Measurements from ENCODE around the gene STT3B.
"Not testable (repeated sequence)": the region's sequence is repeated elsewhere in the genome, so short reads cannot be mapped to it uniquely, and the experiment has no call there.

The STT3B gene

DNA sequence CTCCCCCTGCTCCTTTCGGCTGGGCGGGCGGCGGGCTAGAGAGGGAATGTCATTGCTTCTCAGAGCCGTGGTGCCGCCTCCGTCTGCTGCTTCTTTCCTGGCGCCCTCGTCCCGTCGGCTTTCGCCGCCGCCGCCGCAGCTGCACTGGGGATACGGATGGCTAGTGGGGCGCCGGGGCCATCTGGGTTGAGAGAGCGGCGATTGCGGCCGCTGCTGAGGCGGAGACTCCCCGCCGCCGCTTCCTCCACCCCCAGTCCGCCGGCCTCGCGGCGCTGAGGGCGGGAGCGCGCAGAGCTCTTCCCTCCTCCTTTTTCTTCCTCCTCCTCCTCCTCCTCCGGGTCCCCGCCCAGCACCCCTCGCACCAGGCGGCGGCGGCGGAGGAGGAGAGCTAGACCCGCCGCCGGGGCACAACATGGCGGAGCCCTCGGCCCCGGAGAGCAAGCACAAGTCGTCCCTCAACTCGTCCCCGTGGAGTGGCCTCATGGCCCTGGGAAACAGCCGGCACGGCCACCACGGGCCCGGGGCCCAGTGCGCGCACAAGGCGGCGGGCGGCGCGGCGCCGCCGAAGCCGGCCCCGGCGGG, at the start of gene STT3B:
Gene STT3B, plus strand, starts transcription at position 339 of the 582 bp plus-strand sequence. Its CDS starts 74 bp downstream, at position 413.
- DNase-seq (ENCODE audit: low spot score): peak; percentile 84

DNA sequence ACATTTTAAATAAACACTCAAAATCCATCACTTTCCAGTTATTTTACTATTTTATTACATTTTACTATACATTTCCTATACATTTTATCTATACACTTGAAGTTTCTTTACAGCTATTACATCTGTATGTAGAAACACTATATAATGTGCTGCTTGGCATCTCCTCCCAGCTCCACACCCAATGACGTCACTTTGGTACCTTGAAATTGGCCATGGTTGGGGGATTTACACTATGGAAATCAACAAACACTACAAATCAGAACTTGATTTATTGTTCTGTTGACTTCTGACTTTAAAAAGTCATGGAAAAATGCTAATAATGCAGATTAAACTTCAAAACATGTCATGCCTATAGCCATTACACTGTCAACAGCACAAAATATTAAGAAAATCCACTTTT, 48.9 kb upstream of the STT3B start:
- DNase-seq (ENCODE audit: low spot score): no peak

DNA sequence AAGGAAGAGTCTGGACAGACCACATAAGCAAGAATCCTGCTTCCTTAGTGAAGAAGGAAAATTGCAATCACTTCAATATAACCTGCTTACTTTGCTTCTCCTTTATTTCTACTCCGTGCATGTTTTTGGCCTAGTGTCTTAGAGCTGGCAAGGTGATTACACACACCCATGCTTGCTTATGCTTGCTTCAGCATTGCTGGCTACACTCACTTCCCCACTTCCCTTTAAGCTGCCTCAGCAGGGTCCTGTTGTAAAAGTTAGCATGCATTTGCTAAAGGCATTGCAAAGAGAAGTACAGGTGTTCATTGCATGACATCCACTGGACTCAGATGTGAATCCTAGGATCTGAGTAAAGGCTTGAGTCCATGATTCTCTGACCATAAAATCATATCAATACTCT, 47.5 kb upstream of the STT3B start:
- DNase-seq (ENCODE audit: low spot score): no peak

DNA sequence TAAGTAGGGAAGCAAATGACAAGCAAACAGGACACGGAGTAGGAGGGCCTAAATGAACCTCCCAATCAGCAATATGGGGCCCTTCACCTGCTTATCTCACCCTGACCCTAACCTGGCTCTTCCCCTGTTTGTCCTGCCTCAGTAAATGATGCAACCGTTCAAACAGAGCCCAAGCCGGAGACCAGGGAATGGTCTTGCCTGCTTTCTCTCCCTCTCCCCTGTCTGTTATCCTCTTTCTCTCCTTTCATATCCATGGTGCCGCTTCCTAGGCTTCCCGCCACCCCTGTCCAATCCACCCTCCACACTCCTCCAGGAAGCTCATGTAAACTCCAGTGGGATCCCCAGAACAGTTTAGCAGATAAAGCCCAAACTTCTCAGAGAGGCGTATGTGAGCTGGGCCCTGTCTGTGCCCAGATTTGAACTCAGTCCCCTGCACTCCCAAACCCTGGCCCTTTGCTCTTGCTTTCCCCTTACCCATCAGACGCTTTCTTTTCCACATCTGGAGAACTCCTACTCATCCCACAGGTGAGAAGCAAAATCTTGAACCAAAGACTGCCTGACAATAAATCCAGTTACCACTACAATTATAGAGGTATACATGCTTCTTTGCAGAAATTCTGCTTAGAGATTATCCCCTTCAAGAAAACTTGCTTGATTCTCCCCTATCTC, 45.7 kb upstream of the STT3B start:
- no peak for DNase-seq (ENCODE audit: low spot score)

DNA sequence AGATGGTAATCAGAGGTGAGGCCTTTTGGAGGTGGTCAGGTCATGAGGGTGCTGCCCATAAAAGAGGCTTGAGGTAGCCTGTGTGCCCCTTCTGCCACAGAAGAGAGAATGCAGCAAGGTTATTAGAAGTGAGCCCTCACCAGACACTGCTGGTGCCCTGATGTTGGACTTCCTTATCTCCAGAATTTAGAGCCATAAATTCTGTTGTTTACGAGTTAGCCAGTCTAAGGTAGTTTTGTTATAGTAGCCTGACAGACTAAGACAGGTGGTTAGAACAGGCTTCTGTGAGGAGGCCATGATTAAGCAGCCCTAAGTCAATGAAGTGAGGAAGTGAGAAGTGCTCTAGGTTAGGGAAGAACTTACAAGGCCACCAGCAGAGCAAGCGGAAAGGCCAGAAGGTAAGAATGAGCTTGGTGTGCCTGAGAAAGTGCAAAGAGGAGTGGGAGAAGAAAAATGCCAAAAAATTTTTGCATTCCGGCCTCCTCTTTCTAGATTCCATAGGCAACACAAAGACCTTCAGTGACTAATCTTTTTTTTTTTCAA, 44.2 kb upstream of the STT3B start:
- DNase-seq (ENCODE audit: low spot score): no peak

DNA sequence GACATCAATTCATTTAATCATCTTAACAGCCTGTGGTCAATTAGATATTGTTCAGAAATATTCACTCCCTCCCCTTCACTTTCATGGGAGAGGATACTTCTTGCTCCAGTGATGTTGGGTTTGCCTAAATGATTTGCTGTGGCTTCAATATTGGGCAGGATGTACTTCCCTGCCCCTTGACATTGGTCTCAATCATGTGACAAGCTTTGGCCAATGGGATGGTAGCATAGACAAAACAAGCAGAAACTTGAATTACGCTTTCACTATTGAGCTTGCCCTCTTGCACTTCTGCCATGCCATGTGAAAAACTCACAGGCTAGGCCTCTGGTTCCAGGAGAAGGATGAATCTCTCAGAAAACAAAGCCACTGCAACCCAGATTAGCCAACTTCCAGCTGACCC, 42.2 kb upstream of the STT3B start:
- no peak for DNase-seq (ENCODE audit: low spot score)

DNA sequence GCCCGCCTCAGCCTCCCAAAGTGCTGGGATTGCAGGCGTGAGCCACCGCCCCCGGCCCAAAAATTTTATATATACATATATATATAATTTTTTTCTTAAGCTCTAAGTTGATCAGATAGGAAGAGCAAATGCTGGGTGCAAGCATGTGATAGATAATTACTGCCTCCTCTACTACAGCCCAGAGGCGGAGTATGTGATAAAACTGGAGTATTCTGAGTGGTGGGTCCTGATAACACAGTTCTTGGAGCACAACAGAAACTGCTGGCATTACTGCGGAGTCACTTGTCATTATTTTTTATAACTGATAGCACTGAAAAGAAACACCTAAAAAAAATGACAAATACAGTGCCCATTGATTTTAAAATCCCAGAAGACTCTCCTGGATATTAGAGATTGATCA, 41.1 kb upstream of the STT3B start:
- no peak for DNase-seq (ENCODE audit: low spot score)

DNA sequence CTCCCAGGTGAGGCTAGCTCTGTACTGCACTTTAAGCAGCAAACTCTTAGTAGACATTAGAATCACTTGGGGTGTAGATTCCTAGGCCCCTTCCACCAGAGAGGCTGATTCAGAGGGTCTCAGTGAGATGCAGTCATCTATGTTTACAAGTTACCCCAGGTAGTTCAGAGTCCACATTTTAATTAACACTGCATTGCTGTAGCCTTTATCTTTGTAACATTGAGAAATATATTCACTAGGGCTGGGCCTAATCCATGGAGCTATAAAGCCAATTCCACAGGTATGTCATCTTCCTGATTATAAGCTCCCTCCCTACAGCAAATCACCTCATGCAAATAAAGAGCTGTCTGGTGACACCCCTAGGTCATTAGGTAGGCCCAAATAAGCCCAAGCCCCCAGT, 39.6 kb upstream of the STT3B start:
- DNase-seq (ENCODE audit: low spot score): no peak

DNA sequence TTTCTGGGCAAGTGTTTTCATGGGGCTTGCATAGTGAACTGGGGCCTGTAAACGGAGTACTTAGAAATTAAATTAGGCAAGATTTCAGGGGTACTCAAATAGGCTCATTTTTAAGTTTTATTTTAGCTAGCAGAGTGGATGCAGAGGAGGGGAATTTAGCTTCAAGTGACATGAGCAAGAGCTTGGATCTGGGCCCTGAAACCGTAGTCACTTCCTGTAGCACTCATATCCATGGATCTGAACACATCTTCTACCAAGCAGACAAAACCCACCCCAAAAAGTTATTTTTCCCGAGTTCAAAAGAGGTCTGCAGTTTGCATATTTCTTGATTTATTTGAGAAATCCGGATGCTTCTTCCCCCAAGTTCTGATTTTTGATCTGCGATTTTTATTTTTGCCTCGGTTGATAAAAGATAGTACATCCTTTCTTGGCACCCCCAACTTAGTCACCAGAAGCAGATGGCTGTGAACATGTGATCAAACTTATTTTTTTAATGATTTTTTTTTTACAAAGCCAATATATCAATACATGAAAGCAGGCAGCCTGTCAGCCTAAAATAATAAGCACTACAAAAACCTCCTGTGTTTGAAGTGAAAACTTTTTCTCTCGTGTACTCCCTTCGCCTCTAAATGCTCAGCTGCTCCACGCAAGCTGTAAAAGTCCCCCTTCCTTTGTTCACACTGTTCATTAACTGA, 36.6 kb upstream of the STT3B start:
- DNase-seq (ENCODE audit: low spot score): peak; percentile 19

DNA sequence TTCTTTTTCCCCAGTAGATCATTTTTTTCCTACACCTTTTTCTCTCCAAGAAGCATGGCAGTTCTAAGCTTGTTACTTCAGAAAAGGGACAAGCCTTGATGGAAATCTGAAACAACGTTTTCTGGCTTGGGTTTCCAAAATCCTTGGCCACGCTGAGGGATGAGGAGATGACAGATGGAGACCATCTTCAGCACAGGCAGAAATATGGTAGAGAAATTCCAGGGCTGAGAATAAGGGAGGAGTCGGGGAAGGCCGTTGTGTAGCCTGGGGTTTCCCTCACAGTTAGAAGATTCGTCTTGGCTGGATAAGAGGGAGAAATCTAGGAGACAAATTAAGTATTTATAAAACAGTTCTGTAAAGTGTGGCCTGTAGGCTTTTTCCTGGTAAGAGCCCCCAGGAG, 33.9 kb upstream of the STT3B start:
- no peak for DNase-seq (ENCODE audit: low spot score)

DNA sequence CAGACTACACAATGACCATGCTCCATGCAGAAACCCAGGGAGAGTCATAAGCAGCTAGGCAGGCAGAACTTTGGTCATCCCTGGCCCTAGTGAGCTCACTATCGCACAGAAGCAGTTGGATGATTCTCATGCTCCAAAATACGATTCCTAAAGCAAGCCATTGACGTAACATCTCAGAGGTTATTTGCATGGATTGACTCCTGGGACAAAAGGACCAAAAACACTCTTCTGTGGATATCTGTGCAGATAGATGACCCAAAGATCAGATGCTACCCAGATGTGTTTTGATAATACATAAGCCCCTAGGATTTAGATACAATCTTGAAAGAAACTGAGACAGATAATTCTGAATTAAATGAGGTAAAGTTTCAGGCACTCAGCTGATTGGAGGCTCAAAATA, 33.4 kb upstream of the STT3B start:
- no peak for DNase-seq (ENCODE audit: low spot score)

DNA sequence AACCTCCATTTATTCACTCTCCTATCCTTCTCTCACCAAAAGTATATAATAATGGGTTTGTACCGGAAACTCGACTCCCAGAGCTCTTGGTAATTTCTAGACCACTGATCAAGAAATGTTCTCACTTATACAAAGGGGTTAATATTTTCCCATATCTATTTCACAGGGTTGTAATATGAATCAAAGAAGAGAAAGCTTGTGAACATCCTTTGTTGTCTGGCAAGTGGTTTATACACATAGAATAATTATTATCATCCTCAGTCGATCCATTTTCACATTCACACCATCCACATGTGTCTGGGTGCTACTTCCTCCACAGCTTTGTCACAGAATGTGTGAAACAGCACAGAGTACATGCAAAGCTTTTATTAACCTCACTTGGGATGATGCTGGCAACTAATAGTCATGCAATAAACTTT, 29.9 kb upstream of the STT3B start:
- DNase-seq (ENCODE audit: low spot score): no peak

DNA sequence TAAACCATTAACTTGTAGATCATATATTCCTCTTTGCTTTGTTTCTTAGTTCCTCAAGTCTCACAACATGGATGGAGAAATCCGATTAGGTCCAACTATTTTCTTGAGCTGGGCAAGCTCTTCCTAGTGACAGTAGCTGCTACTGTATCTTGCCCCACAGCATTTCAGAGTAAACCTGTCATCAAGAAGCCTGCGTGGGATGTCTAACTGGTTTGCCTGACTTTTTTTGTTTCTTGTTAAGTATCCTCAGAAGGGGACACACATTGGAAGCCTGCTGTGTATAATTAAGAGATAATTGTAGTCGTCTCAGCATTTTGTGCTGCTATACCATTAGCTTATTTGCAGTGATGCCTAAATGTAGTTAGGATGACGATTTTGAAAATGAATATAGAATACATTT, 29.3 kb upstream of the STT3B start:
- DNase-seq (ENCODE audit: low spot score): no peak

DNA sequence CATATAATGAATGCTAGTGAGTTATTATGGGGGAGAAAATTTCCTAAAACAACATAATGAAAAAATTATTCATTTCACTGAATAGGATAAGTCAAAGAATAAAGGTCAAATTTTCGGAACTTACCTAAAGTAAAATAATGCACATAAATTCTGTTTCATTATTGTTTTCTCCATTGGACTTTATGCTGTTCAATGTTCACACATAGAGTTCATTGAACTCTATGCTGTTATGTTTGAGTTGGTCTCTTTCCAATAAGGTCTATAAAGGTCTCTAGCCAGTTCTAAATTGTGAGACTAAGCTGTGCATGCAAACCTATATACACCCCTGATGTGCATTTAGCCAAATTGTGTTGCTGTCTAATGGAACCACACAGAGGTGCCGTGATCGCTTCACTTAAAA, 28.5 kb upstream of the STT3B start:
- DNase-seq (ENCODE audit: low spot score): no peak

DNA sequence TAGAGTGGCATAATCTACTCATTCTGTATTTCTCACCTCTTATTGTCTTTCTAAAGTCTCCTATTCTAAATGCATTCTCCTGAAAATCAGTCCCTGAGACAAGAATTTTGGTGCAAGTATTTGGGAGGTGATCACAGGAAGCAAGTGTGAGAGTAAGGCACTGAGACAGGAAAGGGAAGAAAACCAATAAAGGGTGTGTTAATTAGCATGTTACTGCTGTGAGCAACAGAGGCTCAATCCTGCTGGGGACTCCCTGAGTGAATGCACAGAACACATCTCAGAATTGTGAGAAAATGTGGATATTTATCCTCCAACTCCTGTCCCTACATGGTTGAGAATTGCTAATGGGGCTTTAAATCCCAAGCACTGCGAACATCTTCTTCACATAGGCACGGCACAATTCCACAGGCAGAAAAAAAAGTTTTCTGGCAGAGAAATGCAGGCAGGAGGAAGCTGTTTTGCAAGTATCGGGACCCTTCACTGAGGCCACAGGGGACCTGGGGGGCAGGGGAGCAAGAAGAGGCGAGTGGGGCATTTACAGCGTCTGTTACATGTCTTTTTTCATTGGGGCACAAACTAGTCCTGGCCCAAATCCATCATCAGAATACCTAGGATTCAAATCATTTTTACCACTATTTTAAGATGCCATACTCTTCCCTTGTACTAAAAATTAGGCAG, 27.2 kb upstream of the STT3B start:
- no peak for DNase-seq (ENCODE audit: low spot score)

DNA sequence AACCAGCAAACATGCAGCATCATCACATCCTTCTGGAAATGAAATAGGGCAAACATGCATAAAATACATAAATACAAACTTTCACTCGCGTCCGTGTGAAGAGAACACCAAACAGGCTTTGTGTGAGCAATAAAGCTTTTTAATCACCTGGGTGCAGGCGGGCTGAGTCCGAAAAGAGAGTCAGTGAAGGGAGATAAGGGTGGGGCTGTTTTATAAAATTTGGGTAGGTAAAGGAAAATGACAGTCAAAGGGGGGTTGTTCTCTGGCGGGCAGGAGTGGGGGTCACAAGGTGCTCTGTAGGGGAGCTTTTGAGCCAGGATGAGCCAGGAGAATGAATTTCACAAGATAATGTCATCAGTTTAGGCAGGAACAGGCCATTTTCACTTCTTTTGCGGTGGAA, 26.2 kb upstream of the STT3B start:
- not testable (repeated sequence) for DNase-seq (ENCODE audit: low spot score)

DNA sequence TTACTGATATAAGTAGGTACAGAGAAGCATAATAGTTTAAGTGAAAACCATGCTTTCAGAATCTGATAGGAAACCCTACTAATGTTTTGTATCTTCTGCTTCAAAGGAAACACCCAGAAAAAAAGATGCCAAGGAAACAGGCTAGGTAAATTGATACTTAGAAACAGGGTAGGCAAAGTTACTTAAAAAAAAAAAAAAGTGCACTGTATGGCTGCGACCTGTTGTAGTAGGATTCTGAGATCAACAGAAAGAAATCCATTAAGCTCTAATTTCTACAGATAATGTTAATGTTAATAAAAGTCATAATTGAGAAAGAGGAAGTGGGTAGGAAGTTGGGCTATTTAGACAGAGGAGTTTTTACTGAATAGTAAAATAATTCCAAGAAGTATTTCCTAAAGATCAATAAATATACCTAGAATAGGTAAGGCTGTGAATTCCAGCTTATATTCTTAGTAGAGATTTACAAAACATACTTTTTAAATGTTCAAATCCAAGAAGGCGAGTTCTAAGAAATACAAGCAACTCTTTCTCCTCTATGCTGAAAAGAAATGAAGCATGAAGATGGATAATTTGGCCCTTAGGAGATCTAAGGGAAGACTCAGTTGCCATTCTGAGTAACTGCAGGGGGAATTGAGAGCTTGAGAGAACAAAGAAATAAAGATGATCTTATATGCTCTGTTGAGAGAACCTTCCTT, 24.1 kb upstream of the STT3B start:
- no peak for DNase-seq (ENCODE audit: low spot score)

DNA sequence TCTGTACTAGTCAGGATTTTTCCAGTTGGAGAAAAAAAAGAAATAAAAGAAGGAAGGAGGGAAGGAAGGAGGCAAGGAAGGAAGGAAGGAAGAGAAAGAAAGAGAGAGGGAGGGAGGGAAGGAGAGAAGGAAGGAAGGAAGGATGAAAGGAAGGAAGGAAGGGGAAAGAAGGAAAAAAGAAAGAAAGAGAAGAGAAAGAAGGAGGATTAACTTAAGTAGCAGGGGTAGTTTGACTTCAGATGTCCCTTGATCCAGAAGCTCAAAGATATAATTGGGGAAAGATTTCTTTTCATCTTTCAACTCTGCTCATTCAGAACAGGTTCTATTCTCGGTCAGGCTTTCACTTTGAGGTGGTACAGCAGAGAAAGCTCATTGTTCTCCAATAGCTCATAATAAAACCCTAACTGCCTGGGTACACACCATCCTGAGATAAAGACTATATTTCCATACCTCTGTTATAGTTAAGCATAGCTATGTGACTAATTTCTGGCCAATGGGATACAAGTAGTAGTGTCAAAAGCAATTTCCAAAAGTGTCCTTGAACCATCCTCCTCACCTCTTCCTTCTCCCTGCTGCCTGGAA, 23.5 kb upstream of the STT3B start:
- no peak for DNase-seq (ENCODE audit: low spot score)

DNA sequence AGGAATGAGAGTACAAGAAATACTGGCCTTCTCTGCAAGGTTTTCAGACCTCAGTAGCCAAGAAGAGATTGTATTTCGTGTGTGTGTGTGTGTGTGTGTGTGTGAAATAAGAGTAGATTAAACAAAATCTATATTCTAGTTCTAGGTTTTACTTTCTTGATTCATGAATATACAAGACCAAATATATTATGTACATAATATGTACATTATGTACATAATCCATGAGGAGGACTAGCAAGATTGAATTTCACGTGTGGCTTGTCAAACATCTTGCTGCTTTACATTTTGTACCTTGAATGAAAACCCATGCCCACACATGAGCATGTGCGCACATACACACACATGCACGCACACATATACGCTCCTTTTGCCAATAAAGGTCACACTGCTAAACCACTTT, 18.2 kb upstream of the STT3B start:
- no peak for DNase-seq (ENCODE audit: low spot score)

DNA sequence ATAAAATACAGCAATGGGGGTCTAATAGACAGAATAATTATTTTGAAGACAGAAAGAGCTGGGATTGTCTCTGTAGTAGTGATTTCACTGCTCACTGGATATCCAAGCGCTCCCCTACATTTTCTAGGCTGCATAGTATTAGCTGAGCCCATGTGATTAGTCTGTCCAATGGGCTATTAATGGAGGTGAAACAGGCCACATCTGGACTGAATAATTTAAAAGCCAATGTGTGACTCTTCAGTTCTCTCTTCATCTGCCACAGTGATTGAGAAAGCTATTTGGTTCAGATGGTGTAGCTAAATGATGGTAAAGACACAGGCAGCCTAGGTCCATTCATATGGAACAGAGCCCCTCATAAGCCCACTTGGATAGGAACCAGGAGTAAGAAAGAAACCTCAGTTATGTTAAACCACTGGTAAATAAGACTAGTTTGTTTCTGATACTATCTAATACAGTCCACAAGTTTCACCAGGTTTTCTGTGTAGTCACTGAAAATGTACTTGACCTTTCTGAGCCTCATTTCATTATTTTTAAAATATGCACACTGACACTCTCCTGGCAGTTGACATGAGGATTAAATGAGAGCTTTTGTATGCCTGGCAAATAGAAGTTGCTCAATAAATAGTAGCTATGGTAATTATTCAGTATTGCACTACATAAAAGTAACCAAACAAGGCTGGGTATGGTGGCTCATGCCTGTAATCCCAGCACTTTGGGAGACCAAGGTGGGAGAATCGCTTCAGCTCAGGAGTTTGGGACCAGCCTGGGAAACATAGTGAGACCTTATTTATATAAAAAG, 17.0 kb upstream of the STT3B start:
- DNase-seq (ENCODE audit: low spot score): no peak

DNA sequence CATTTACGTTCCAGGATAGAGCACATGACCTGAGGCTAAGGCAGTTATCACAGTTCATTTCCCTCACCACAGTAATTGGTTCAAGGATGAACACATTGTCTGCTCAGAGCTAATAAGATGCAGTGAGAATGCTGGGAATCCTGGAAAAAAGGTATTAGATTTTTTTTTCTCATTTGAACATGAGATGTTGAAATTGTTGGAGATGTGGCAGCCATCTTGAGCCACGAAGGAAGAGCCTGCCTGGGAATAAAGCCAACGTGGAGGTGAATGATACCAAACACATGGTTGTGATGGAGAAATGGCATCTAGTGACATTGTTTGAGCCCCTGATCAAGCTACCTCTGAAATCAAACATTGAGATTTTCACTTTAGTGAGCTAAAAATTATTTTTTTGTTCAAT, 16.0 kb upstream of the STT3B start:
- no peak for DNase-seq (ENCODE audit: low spot score)
